HCT116 (cell line): Measurements from ENCODE around the gene RASA2. TPM values are rescaled to one million over a fixed set of nuclear protein-coding genes. Genes with fewer than 3 reads are reported as not detected.

ENCODE experiments used
- ATAC-seq: fragments of 200-7000 bp; cut with Tn5 transposase; 2 replicates; pipeline ENCODE4 v1.9.1; 2020; ENCODE audit warnings: mild to moderate bottlenecking, moderate library complexity
- BruUV-seq: library from RNA; stranded (reverse); fragments of 400-500 nt; replicated peaks from 2 replicates; lab custom pipeline; 2021; lab: Mats Ljungman, UMichigan
- CTCF ChIA-PET: fragments of 300-600 bp; sonication (Branson Sonifier 250); formaldehyde crosslinking; loops from one replicate; lab custom pipeline; 2021; ENCODE audit warnings: antibody characterized with exemption; lab: Charles Lee
- POLR2A ChIA-PET: fragments of 300-600, 350-600 bp; sonication (Branson Sonifier 250); formaldehyde crosslinking; loops from one replicate; lab custom pipeline; 2021; ENCODE audit warnings: antibody characterized with exemption; lab: Charles Lee
- RAD21 ChIA-PET, 2 experiments: fragments of 300-600 bp; sonication (Branson Sonifier 250); formaldehyde crosslinking; loops; one replicate each; lab custom pipeline; 2023; ENCODE audit warnings: low total read pairs in 2 of 2; ENCODE audit not compliant: uncharacterized antibody in 2 of 2, unreplicated experiment in 2 of 2, low non-redundant PET in 1 of 2; lab: Charles Lee
- DNase-seq: peaks from one replicate; pipeline ENCODE4 v3.0.0-alpha.2; 2010; ENCODE audit warnings: low read depth, low spot score
- H2AFZ ChIP-seq: fragments of 200-600 bp; shearing (Covaris generic), sonication (generic); 2 replicates; pipeline ENCODE4 v1.6.1; 2017; ENCODE audit warnings: low read depth, mixed run types, mixed read lengths, antibody characterized with exemption, low read length; ENCODE audit not compliant: poor library complexity, severe bottlenecking
- H3K27ac ChIP-seq: 2 replicates; pipeline ENCODE4 v1.5.1; 2012; ENCODE audit warnings: low read depth, low read length
- H3K27me3 ChIP-seq: fragments of 200-600 bp; sonication (generic); 2 replicates; pipeline ENCODE4 v1.6.1; 2016; ENCODE audit warnings: mixed run types, low read length, mixed read lengths; ENCODE audit not compliant: insufficient read depth
- H3K36me3 ChIP-seq, 2 experiments: fragments of 200-500 bp in 1 of 2; fragments of 200-600 bp in 1 of 2; sonication (Bioruptor generic) in 1 of 2; sonication (generic) in 1 of 2; 2 replicates each; pipeline versions ENCODE4 v1.5.1 to v1.6.1; 2014 to 2016; ENCODE audit warnings: low read length in 2 of 2, inconsistent platforms in 1 of 2, mixed read lengths in 1 of 2, mixed run types in 1 of 2; ENCODE audit not compliant: insufficient read depth in 2 of 2, control insufficient read depth in 1 of 2
- H3K4me1 ChIP-seq, 2 experiments: fragments of 200-600 bp in 1 of 2; sonication (generic) in 1 of 2; 2 replicates each; pipeline versions ENCODE4 v1.5.1 to v1.6.1; 2012 to 2017; ENCODE audit warnings: low read length in 2 of 2, inconsistent platforms in 1 of 2, mild to moderate bottlenecking in 1 of 2, mixed read lengths in 1 of 2, mixed run types in 1 of 2, moderate library complexity in 1 of 2; ENCODE audit not compliant: insufficient read depth in 2 of 2, control insufficient read depth in 1 of 2
- H3K4me2 ChIP-seq: fragments of 200-600 bp; sonication (generic); 2 replicates; pipeline ENCODE4 v1.6.1; 2017; ENCODE audit warnings: mixed run types, low read length, mixed read lengths
- H3K4me3 ChIP-seq, 2 experiments: fragments of 200-600 bp in 1 of 2; sonication (generic) in 1 of 2; replicated peaks in 1 of 2; 2 replicates each; pipeline ENCODE4 v1.5.1; 2011 to 2016; ENCODE audit warnings: low read length in 2 of 2, control low read depth in 1 of 2, low read depth in 1 of 2, mild to moderate bottlenecking in 1 of 2, mixed read lengths in 1 of 2, mixed run types in 1 of 2
- H3K79me2 ChIP-seq: fragments of 200-600 bp; sonication (generic); 2 replicates; pipeline ENCODE4 v1.6.1; 2017; ENCODE audit warnings: mild to moderate bottlenecking, mixed run types, low read length, moderate library complexity, mixed read lengths; ENCODE audit not compliant: insufficient read depth
- H3K9ac ChIP-seq: fragments of 200-600 bp; sonication (generic); 2 replicates; pipeline ENCODE4 v1.6.1; 2016; ENCODE audit warnings: low read length, mixed read lengths
- H3K9me2 ChIP-seq: fragments of 200-600 bp; sonication (generic), shearing (Covaris generic); 2 replicates; pipeline ENCODE4 v1.6.1; 2017; ENCODE audit warnings: mixed run types, mild to moderate bottlenecking, moderate library complexity; ENCODE audit not compliant: insufficient read depth
- H3K9me3 ChIP-seq, 2 experiments: fragments of 200-500 bp in 1 of 2; fragments of 200-600 bp in 1 of 2; sonication (Bioruptor generic) in 1 of 2; sonication (generic) in 1 of 2; 2 replicates each; pipeline ENCODE4 v1.6.1; 2014 to 2017; ENCODE audit warnings: low read length in 2 of 2, mixed read lengths in 2 of 2, inconsistent platforms in 1 of 2, low read depth in 1 of 2, mild to moderate bottlenecking in 1 of 2, mixed run types in 1 of 2, moderate library complexity in 1 of 2; ENCODE audit not compliant: control insufficient read depth in 1 of 2, insufficient read depth in 1 of 2
- H4K20me1 ChIP-seq: fragments of 200-600 bp; sonication (generic), shearing (Covaris generic); 2 replicates; pipeline ENCODE4 v1.6.1; 2017; ENCODE audit warnings: mixed run types, mild to moderate bottlenecking, moderate library complexity; ENCODE audit not compliant: insufficient read depth
- FOSL1 ChIP-seq: IDR thresholded peaks from 2 replicates; pipeline ENCODE4 v1.6.1; 2012; ENCODE audit warnings: low read depth
- POLR2AphosphoS5 ChIP-seq: IDR thresholded peaks from 2 replicates; pipeline ENCODE4 v1.6.1; 2011; ENCODE audit warnings: mild to moderate bottlenecking, low read depth, low read length, moderate library complexity
- RAD21 ChIP-seq: IDR thresholded peaks from 2 replicates; pipeline ENCODE4 v1.6.1; 2012; ENCODE audit warnings: low read depth, mild to moderate bottlenecking
- SIN3A ChIP-seq: IDR thresholded peaks from 2 replicates; pipeline ENCODE4 v1.6.1; 2012; ENCODE audit warnings: low read depth
- SP1 ChIP-seq: IDR thresholded peaks from 2 replicates; pipeline ENCODE4 v1.6.1; 2012; ENCODE audit warnings: low read depth
- TCF7L2 ChIP-seq: IDR thresholded peaks from 2 replicates; pipeline ENCODE4 v1.7.0; 2011; ENCODE audit warnings: borderline replicate concordance, inconsistent platforms; ENCODE audit not compliant: insufficient read depth, insufficient read length; ENCODE audit errors: extremely low read depth
- ZNF274 ChIP-seq: fragments of 200-500 bp; sonication (Bioruptor generic); IDR thresholded peaks from 2 replicates; pipeline ENCODE4 v1.6.1; 2014; ENCODE audit warnings: mild to moderate bottlenecking, low read depth, low read length, inconsistent platforms
- intact Hi-C: fragments of 100-400 bp; cut with micrococcal nuclease; formaldehyde crosslinking; loops from 2 replicates; pipeline ENCODE4 v1.10.0; 2022
- total RNA-seq: library from RNA; stranded (reverse); gene quantifications from one replicate; pipeline ENCODE4 v1.2.1, GENCODE V29; 2021; ENCODE audit not compliant: unreplicated experiment
- TF ChIP-seq, protein P1 (sequence below): IDR thresholded peaks from 2 replicates; pipeline ENCODE4 v1.6.1; 2011; ENCODE audit warnings: mild to moderate bottlenecking, low read length, moderate library complexity; ENCODE audit not compliant: insufficient replicate concordance; ENCODE audit errors: extremely low read depth

The RASA2 gene
- total RNA-seq, 1 experiment from 2014 or later, result 12.8 TPM

- TF ChIP-seq SP1, result no peak
Measured at GRCh38 chr3:141447383-141447782, 39.4 kb upstream of the RASA2 start (continued).

- Histone ChIP-seq H3K4me2 (no peak overlapping the region), H3K27me3 (no peaks in the 10 kb centered on the region), H3K36me3 (0 out of 4 replicates have a peak, but pooled peaks cover 0 to under 1% of the 10 kb centered on the region in 2 experiments), H2AFZ (no peak overlapping the region), H3K27ac (no peak overlapping the region), H3K4me3 (no peak overlapping the region), H3K9me3 (no peaks in the 10 kb centered on the region), H3K9ac (no peak overlapping the region), H3K9me2 (no peaks in the 10 kb centered on the region), H4K20me1 (no peaks in the 10 kb centered on the region), H3K4me1 (no peaks in the 10 kb centered on the region), H3K79me2 (no peaks in the 10 kb centered on the region)
- CTCF ChIA-PET, result interaction anchor here (1.0 to 1.7 kb wide), 5 partner anchors 88 to 141 kb away, joined by 3 to 9 read pairs (median 4); no protein-coding TSS in a partner anchor
- TF ChIP-seq SP1, result no peak
- no peak for TF ChIP-seq POLR2AphosphoS5
- no peak for TF ChIP-seq SIN3A
- TF ChIP-seq FOSL1, result no peak
- TF ChIP-seq TCF7L2, result no peak
- TF ChIP-seq, protein P1, sequence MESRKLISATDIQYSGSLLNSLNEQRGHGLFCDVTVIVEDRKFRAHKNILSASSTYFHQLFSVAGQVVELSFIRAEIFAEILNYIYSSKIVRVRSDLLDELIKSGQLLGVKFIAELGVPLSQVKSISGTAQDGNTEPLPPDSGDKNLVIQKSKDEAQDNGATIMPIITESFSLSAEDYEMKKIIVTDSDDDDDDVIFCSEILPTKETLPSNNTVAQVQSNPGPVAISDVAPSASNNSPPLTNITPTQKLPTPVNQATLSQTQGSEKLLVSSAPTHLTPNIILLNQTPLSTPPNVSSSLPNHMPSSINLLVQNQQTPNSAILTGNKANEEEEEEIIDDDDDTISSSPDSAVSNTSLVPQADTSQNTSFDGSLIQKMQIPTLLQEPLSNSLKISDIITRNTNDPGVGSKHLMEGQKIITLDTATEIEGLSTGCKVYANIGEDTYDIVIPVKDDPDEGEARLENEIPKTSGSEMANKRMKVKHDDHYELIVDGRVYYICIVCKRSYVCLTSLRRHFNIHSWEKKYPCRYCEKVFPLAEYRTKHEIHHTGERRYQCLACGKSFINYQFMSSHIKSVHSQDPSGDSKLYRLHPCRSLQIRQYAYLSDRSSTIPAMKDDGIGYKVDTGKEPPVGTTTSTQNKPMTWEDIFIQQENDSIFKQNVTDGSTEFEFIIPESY, result no peak
- no peak for TF ChIP-seq ZNF274
- no peak for TF ChIP-seq RAD21
- intact Hi-C loops, result no loop called here
- POLR2A ChIA-PET, result no interaction called here
- ATAC-seq, result no peak
- no TSS peak for BruUV-seq
- RAD21 ChIA-PET, result no interaction called here
- DNase-seq, result no peak
Measured at GRCh38 chr3:141448606-141449220, 38.1 kb upstream of the RASA2 start.
